ENCODE results near the gene IL6. TPM values are rescaled to one million over a fixed set of nuclear protein-coding genes. Genes with fewer than 3 reads are reported as not detected.
A peak's percentile ranks its signal among the peaks of the same experiment; 100 is the strongest.
"Not testable (repeated sequence)": the region's sequence is repeated elsewhere in the genome, so short reads cannot be mapped to it uniquely, and the experiment has no call there.

IL6 gene
- total RNA-seq, 2 donors from 2014 or later, result 0.46 to 2.4 TPM

DNA sequence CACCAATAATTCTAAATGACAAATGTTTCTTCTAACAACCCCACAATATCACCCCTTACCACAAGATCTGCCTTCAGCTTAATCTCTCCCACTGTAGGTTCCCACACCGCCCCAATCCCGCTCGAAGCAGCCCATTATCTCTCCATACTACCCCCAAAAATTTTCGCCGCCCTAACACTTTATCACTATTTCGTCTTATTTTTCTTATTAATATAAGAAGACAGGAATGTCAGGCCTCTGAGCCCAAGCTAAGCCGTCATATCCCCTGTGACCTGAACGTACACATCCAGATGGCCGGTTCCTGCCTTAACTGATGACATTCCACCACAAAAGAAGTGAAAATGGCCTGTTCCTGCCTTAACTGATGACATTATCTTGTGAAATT is 18.3 kb upstream of the IL6 start:
- not testable (repeated sequence) for ATAC-seq (replicated peaks in 1 of 2); H3K27ac Mint-ChIP-seq; H3K4me3 Mint-ChIP-seq; H3K4me1 Mint-ChIP-seq (ENCODE audit: low read depth); H3K9me3 Mint-ChIP-seq; H3K36me3 Mint-ChIP-seq (ENCODE audit: insufficient read depth in 2 of 2); DNase-seq
- H3K27me3 Mint-ChIP-seq (ENCODE audit: low read depth), result peaks cover 11% of the 10 kb centered on the region

DNA sequence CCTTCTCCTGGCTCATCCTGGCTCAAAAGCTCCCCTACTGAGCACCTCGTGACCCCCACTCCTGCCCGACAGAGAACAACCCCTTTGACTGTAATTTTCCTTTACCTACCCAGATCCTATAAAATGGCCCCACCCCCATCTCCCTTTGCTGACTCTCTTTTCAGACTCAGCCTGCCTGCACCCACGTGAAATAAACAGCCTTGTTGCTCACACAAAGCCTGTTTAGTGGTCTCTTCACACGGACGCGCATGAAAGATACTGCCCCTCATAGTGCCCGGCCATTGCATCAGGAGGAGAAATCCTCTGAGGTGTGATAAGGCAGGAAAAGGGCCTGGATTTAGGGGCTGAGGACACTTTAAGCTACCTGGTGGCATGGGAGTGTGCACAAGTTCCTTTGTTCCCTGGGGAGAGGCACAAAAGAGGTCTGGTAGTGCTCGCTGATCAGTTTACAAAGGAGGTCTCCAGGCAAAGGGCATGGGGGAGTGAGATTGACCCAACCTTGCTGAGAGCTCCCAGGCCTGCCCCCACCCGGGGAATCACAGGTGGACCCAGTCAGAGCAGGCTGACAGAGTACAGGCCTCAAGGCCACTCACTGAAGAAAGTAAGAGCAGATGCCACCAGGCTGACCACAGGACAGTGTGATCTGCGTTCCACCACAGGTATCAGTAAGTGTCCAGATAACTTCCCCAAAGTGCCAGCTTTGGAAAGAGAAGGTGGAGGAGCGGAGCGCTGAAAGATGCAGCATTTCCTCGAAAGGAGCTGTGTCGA is 17.8 kb upstream of the IL6 start:
- not testable (repeated sequence) for H3K4me3 Mint-ChIP-seq; DNase-seq; H3K27me3 Mint-ChIP-seq (ENCODE audit: low read depth); ATAC-seq (replicated peaks in 1 of 2); H3K27ac Mint-ChIP-seq; H3K4me1 Mint-ChIP-seq (ENCODE audit: low read depth); H3K9me3 Mint-ChIP-seq; H3K36me3 Mint-ChIP-seq (ENCODE audit: insufficient read depth in 2 of 2)

DNA sequence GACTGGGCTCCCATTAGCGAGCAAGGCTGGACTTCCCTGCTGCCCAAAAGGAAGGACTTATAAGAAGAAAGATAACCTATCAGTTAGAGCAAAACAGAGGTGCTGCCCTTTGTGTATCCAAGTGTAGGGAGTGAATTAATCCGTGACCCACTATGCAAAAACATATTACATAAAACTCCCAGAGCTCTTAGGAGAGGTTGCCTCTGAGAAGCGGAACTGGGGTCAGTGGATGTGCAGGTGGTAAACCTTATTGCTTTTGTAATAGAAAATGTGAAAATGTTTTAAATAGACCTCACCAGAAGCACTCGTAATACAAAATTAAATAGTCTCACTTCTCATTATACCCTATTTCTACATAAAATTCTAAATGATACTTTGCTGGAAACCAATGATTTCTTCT is 17.1 kb upstream of the IL6 start:
- no peak overlapping the region for H3K27ac Mint-ChIP-seq
- no peaks in the 10 kb centered on the region for H3K36me3 Mint-ChIP-seq (ENCODE audit: insufficient read depth in 2 of 2)
- no peak overlapping the region for H3K4me3 Mint-ChIP-seq
- DNase-seq, result no peak
- no peak for ATAC-seq (replicated peaks in 1 of 2)
- H3K27me3 Mint-ChIP-seq (ENCODE audit: low read depth), result peaks cover 7% of the 10 kb centered on the region
- no peaks in the 10 kb centered on the region for H3K9me3 Mint-ChIP-seq
- no peaks in the 10 kb centered on the region for H3K4me1 Mint-ChIP-seq (ENCODE audit: low read depth)

DNA sequence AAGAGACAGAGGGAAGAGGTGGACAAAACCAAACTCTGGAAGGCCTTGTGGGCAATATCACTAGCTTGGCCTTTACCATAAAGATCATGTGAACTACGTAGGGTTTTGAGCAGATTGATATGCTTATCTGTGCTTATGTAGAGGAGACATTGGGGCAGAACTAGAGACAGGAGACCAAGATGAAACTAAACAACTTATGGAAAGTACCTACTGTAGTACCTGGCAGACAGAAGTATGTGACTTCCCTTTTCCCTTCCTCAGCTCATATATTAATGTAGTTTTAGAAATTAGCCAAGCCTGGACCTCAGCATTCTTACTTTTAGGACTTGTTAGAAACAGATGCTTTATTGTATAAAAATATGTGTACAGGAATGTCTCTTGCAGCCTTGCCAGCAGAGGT is 14.0 kb upstream of the IL6 start:
- Mint-ChIP-seq H3K9me3 (no peaks in the 10 kb centered on the region), H3K4me3 (no peak overlapping the region), H3K36me3 (ENCODE audit: insufficient read depth in 2 of 2) (no peaks in the 10 kb centered on the region), H3K27ac (no peak overlapping the region), H3K27me3 (ENCODE audit: low read depth) (peaks cover 37% of the 10 kb centered on the region), H3K4me1 (ENCODE audit: low read depth) (no peaks in the 10 kb centered on the region)
- ATAC-seq (replicated peaks in 1 of 2) (no peak), DNase-seq (no peak)

DNA sequence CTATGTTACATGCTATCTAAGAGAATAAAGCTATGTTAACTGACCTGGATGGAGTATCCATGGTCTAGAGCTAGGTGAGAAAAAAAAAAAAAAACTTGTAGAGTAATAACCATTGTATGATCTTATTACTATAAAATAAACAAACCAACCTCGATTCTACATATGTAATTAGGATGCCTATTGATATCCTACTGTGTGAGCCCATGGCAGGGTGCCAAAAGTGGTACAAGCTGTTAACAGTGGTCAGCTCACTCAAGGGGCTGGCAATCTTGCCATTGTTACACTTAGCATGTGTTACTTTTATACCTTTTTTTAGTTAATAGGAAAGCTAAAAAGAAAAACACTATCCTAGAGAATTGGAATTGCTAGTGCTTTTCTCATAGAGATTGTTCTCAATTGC is 13.5 kb upstream of the IL6 start:
- H3K36me3 Mint-ChIP-seq (ENCODE audit: insufficient read depth in 2 of 2), result no peaks in the 10 kb centered on the region
- H3K4me3 Mint-ChIP-seq, result no peak overlapping the region
- H3K9me3 Mint-ChIP-seq, result no peaks in the 10 kb centered on the region
- no peak for DNase-seq
- peaks cover 41% of the 10 kb centered on the region for H3K27me3 Mint-ChIP-seq (ENCODE audit: low read depth)
- H3K4me1 Mint-ChIP-seq (ENCODE audit: low read depth), result no peaks in the 10 kb centered on the region
- H3K27ac Mint-ChIP-seq, result no peak overlapping the region
- ATAC-seq (replicated peaks in 1 of 2), result no peak

DNA sequence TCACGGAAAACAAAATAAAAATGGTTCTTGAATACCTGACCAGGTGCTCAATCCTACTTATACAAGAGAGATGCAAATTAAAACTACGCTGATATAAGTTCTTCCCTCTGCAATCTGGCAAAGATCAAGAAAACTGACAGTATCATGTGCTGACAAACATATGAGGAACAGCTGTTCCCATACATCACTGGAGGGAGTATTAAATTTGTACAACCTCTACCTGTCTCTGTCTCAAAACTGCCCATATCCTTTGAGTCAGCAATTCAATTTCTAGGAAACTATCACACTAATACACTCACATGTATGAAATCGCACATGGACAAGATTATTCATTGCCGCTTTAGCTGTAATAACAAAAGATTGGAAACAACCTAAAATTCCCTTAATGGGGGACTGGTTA is 11.0 kb upstream of the IL6 start:
- Mint-ChIP-seq H3K27me3 (ENCODE audit: low read depth) (peaks cover 55% of the 10 kb centered on the region), H3K36me3 (ENCODE audit: insufficient read depth in 2 of 2) (no peaks in the 10 kb centered on the region), H3K4me3 (no peak overlapping the region), H3K4me1 (ENCODE audit: low read depth) (no peaks in the 10 kb centered on the region), H3K27ac (no peak overlapping the region), H3K9me3 (no peaks in the 10 kb centered on the region)
- DNase-seq (no peak), ATAC-seq (replicated peaks in 1 of 2) (peak in 1 of 2 donors; percentile 30)

DNA sequence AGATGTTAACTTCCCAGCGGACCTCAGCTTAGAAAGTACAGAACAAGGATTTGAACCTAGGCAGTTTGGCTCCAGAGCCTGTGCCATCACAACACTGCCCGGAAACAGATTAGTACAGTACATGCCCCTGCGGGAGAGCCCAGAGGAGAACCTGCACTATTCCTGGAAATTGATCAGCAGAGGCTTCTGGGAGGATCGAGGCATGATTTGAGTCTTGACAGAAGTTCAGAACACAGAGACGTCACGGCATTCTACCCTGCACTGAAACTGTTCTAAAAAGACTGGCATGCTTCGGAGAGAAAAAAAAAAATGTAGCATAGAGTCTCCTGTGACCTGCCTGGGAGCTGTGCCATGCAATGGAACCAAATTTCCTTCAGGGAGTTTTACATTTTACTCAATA is 9.2 kb upstream of the IL6 start:
- Mint-ChIP-seq H3K27ac (no peak overlapping the region), H3K9me3 (no peaks in the 10 kb centered on the region), H3K27me3 (ENCODE audit: low read depth) (peaks cover 56% of the 10 kb centered on the region), H3K36me3 (ENCODE audit: insufficient read depth in 2 of 2) (no peaks in the 10 kb centered on the region), H3K4me3 (no peak overlapping the region), H3K4me1 (ENCODE audit: low read depth) (peaks cover under 1% of the 10 kb centered on the region)
- DNase-seq (no peak), ATAC-seq (replicated peaks in 1 of 2) (no peak)

DNA sequence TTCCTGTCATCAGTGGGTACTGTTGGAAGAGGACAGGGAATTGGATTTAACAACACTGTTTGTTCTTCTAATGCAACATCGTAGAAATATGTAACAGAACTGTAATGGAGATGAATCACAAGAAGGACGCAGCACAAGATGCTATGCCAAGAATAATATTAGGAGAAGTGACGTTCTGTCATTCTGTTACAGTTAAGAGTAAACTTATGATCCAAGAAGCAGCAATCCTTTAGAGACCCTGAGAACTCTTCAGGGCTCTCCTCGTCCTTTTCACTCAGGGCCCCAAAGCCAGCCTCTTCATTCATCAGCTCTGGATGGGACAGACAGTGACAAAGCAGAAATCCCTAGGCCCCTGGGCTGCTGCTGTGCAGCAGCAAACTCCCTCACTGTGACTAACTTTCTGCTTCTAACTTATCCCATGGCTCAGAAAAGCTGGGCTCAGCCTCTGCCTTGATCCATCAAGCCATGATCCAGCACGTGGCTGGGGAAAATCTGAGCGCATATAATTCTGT is 8.7 kb upstream of the IL6 start:
- H3K27me3 Mint-ChIP-seq (ENCODE audit: low read depth), result peaks cover 61% of the 10 kb centered on the region
- no peak overlapping the region for H3K4me3 Mint-ChIP-seq
- DNase-seq (no peak), ATAC-seq (replicated peaks in 1 of 2) (no peak)
- H3K9me3 Mint-ChIP-seq, result no peaks in the 10 kb centered on the region
- no peaks in the 10 kb centered on the region for H3K36me3 Mint-ChIP-seq (ENCODE audit: insufficient read depth in 2 of 2)
- peaks cover 6% of the 10 kb centered on the region for H3K4me1 Mint-ChIP-seq (ENCODE audit: low read depth)
- H3K27ac Mint-ChIP-seq, result no peak overlapping the region

DNA sequence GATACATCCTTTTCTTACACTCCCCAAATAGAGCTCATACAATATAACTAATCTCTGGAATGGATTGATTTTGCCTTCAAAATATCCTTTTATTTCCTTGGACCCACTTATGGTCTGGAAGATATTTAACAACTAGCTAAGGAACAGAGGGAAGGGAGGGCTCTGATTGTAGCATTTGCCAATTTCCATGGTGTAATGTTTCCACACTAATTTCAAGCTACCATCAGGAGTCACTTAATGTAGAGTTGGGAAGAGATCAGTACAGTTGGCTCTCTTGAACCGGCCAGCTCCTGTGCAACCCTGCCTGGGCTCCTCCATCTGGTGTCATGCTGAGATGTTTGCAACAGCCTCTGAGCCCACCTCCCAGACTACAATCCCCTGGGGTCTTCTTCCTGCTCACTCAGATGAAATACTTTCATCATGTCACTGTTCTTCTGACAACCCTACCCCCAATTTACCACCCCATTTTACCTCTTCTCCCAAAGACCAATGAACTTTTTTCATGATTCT is 8.0 kb upstream of the IL6 start:
- ATAC-seq (replicated peaks in 1 of 2) (no peak), DNase-seq (no peak)
- Mint-ChIP-seq H3K4me3 (no peak overlapping the region), H3K9me3 (no peaks in the 10 kb centered on the region), H3K36me3 (ENCODE audit: insufficient read depth in 2 of 2) (no peaks in the 10 kb centered on the region), H3K4me1 (ENCODE audit: low read depth) (peaks cover 10% of the 10 kb centered on the region), H3K27me3 (ENCODE audit: low read depth) (peaks cover 68% of the 10 kb centered on the region), H3K27ac (no peak overlapping the region)

DNA sequence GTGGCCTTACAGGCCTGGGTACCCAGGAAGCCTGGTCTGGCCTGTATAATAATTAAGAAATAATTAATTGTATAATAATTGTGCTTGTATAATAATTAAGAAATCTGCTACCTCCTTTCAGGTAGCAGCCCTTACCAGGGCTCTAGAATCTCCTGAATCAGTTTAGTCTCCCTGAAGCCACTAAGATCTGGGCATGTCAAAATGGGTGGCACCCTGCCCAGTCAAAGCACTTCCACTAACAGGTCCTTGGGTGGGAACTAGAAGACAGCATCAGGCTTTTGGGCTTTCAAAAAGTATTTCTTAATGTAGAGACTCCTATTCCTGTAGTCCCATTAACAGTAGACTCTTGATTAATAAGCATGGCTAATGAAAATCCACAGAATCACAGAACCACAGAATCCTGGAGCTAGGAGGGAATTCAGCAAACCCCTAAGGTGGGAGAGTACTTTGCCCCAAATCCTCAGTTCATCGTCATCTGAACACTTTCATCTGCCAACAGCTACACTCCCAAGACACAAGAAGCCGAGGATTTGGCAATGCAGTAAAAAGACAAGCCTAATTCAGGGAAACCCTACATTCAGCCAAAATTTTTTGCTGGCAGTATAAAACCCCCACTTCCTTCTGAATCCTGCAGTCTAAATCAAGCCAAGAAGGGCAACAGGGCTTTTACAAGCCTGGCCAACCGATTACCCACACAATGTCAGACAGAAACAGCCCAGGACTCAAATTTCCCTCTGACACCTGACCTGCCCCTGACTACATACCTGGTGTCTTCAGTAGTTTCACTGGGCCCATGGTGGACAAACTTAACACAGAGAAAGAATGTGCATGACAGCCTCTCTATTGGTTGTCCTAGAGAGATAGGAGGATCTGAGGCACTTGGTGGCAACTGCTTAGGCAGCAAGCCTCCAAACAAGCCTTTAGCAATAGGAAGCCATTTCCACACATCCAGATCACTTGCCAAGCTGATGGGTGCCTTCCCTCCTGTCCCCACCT is 5.9 kb upstream of the IL6 start:
- Mint-ChIP-seq H3K9me3 (no peaks in the 10 kb centered on the region), H3K4me1 (ENCODE audit: low read depth) (peaks cover 20% of the 10 kb centered on the region), H3K27ac (no peak overlapping the region), H3K4me3 (no peak overlapping the region), H3K27me3 (ENCODE audit: low read depth) (peaks cover 68% of the 10 kb centered on the region), H3K36me3 (ENCODE audit: insufficient read depth in 2 of 2) (no peaks in the 10 kb centered on the region)
- DNase-seq (no peak), ATAC-seq (replicated peaks in 1 of 2) (no peak)

DNA sequence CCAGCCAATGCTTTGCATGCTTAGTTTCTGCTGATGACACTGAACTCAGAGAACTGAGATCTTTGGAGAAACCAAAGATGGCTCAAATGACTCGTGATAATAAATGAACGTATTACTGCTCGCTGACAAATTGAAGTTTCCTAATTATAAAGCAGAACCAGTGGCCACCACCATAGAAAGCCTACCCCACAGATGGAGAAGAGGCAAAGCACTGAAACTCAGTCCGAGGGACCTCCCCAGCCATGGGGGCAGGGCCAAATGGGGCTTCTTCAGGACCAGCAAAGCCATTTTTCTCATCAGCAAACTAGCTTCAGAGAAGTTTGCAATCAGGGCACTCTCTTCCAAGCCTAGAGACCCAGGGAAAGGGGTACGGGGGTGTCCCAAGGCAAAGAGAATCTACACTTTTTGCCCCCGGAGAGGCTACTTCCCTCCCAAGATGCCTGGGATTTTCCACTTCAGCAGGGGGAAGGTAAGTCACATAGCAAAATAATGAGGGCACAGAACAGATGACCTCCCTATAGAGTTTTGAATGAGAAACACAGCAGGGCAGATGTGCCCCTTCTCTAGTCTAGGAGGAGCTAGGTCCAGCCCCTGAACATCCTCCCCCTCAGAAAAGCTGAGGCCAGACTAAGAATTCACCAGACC is 4.3 kb upstream of the IL6 start:
- H3K27me3 Mint-ChIP-seq (ENCODE audit: low read depth), result peaks cover 70% of the 10 kb centered on the region
- H3K36me3 Mint-ChIP-seq (ENCODE audit: insufficient read depth in 2 of 2), result no peaks in the 10 kb centered on the region
- DNase-seq (no peak), ATAC-seq (replicated peaks in 1 of 2) (no peak)
- no peaks in the 10 kb centered on the region for H3K9me3 Mint-ChIP-seq
- no peak overlapping the region for H3K4me3 Mint-ChIP-seq
- H3K27ac Mint-ChIP-seq, result no peak overlapping the region
- H3K4me1 Mint-ChIP-seq (ENCODE audit: low read depth), result peaks cover 35% of the 10 kb centered on the region

DNA sequence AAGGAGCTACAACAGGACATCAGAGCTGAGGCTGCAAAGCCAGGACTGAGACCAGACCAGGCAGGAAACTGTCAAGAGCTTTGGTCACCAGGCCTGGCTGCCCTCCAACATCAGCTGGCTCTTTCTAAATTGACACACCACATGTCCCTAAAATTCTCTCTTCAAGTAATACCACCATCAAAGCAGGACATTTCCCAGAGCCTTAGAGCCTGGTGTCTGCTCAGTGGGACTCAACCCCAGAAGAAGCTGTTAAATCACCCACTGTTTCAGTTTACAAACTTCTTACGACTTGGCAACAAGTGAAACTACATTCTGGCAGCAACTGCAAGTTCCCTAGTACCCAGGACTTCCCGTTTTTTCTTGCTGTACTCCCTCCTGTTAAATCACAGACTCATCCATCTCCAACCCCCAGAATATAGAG is 3.8 kb upstream of the IL6 start:
- Mint-ChIP-seq H3K4me1 (ENCODE audit: low read depth) (peaks cover 35% of the 10 kb centered on the region), H3K27me3 (ENCODE audit: low read depth) (peaks cover 70% of the 10 kb centered on the region)
- no peak for ATAC-seq (replicated peaks in 1 of 2)

DNA sequence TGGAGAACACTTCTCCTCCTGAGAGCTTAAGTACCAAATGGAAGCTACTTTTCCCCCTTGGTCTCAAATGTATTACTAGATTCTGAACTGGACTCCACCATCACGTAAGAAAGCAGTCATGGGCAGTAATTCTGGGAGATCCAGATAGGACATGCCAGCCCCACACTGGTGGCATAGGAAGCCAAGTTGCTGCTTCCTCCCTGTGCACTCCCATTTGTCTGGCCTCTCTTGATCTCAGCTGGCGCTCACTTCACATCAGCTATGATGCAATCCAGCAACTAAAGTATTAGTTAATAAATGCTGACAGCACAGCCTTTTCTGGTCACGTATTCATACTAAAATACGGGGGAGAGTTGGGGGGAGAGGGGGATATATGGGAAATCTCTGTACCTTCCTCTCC is 3.4 kb upstream of the IL6 start:
- H3K9me3 Mint-ChIP-seq, result no peaks in the 10 kb centered on the region
- H3K27ac Mint-ChIP-seq, result no peak overlapping the region
- no peaks in the 10 kb centered on the region for H3K36me3 Mint-ChIP-seq (ENCODE audit: insufficient read depth in 2 of 2)
- peaks cover 35% of the 10 kb centered on the region for H3K4me1 Mint-ChIP-seq (ENCODE audit: low read depth)
- DNase-seq (no peak), ATAC-seq (replicated peaks in 1 of 2) (no peak)
- no peak overlapping the region for H3K4me3 Mint-ChIP-seq
- peaks cover 69% of the 10 kb centered on the region for H3K27me3 Mint-ChIP-seq (ENCODE audit: low read depth)

More for the DNA sequence above, 3.8 kb upstream of the IL6 start:
- DNase-seq, result no peak
- H3K9me3 Mint-ChIP-seq, result no peaks in the 10 kb centered on the region
- H3K36me3 Mint-ChIP-seq (ENCODE audit: insufficient read depth in 2 of 2), result no peaks in the 10 kb centered on the region
- H3K4me3 Mint-ChIP-seq, result no peak overlapping the region
- H3K27ac Mint-ChIP-seq, result no peak overlapping the region

Data from activated T-cell treated with anti-CD3 and anti-CD28 coated beads, Interleukin-2, amount 50 U/mL, for 72 hours (primary cell).